ENCODE results near the gene ATP5F1D. TPM values are rescaled to one million over a fixed set of nuclear protein-coding genes. Genes with fewer than 3 reads are reported as not detected.

ATP5F1D gene
- total and polyA plus RNA-seq, 2 of the 13 experiments (the other 11 are each of a cell fraction or from before 2014, with no cell fraction given) = 39.4 to 78.7 TPM

DNA sequence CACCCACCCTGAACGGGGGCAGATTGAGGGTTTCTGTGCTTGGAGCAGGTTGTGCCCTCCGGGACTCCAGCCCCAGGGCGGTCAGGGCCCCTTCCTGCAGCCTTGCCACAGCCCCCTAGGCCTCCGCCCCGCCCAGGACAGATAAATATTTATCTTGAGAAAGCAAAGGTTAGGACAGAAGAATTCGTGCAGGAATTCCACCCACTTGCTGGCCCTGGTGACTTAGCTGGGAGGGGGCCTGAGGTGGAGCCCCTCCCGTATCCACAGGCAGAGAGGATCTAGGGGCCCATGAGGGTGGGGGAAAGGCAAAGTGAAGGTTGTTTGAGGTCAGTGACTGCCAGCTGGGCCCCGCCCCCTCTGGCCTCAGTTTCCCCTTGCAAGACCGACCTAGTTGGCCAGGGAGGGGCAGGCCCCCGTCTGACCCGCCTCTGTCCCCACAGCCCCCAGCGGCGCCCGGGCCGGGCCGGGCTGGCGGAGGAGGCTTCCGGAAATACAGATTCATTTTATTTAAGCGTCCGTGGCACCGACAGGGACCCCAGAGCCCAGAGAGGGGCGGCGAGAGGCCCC is 12.0 kb downstream of the ATP5F1D start (continued):
- TF ChIP-seq ZNF572 (CRISPR knock-in tag; IDR thresholded peaks at IDR 0.05) (no peak), ZMYM4 (CRISPR knock-in tag; IDR thresholded peaks at IDR 0.05) (no peak), ZNF841 (CRISPR knock-in tag; IDR thresholded peaks at IDR 0.05; ENCODE audit: borderline replicate concordance) (no peak), STAT6 (CRISPR knock-in tag; IDR thresholded peaks at IDR 0.05; ENCODE audit: borderline replicate concordance) (no peak), CC2D1A (CRISPR knock-in tag; IDR thresholded peaks at IDR 0.05) (no peak), ZSCAN12 (CRISPR knock-in tag; IDR thresholded peaks at IDR 0.05) (no peak), SALL1 (CRISPR knock-in tag; IDR thresholded peaks at IDR 0.05) (peak; percentile 73), ZNF292 (CRISPR knock-in tag; IDR thresholded peaks at IDR 0.05; ENCODE audit: borderline replicate concordance, low read depth) (no peak), U2AF1 (optimal IDR thresholded peaks at IDR 0.05; ENCODE audit: low read depth, low read length) (peak; percentile 71), SPEN (CRISPR knock-in tag; IDR thresholded peaks at IDR 0.05; ENCODE audit: low read depth) (peak; percentile 63; the same call in 1 of the 2 replicates), JARID2 (CRISPR knock-in tag; IDR thresholded peaks at IDR 0.05; ENCODE audit: insufficient replicate concordance) (peak; percentile 38), GATAD2A (CRISPR knock-in tag; IDR thresholded peaks at IDR 0.05) (peak; percentile 78), ZSCAN30 (CRISPR knock-in tag; IDR thresholded peaks at IDR 0.05) (no peak), FOSL2 (CRISPR knock-in tag; IDR thresholded peaks at IDR 0.05) (peak; percentile 76)
- TF ChIP-seq, protein P1, sequence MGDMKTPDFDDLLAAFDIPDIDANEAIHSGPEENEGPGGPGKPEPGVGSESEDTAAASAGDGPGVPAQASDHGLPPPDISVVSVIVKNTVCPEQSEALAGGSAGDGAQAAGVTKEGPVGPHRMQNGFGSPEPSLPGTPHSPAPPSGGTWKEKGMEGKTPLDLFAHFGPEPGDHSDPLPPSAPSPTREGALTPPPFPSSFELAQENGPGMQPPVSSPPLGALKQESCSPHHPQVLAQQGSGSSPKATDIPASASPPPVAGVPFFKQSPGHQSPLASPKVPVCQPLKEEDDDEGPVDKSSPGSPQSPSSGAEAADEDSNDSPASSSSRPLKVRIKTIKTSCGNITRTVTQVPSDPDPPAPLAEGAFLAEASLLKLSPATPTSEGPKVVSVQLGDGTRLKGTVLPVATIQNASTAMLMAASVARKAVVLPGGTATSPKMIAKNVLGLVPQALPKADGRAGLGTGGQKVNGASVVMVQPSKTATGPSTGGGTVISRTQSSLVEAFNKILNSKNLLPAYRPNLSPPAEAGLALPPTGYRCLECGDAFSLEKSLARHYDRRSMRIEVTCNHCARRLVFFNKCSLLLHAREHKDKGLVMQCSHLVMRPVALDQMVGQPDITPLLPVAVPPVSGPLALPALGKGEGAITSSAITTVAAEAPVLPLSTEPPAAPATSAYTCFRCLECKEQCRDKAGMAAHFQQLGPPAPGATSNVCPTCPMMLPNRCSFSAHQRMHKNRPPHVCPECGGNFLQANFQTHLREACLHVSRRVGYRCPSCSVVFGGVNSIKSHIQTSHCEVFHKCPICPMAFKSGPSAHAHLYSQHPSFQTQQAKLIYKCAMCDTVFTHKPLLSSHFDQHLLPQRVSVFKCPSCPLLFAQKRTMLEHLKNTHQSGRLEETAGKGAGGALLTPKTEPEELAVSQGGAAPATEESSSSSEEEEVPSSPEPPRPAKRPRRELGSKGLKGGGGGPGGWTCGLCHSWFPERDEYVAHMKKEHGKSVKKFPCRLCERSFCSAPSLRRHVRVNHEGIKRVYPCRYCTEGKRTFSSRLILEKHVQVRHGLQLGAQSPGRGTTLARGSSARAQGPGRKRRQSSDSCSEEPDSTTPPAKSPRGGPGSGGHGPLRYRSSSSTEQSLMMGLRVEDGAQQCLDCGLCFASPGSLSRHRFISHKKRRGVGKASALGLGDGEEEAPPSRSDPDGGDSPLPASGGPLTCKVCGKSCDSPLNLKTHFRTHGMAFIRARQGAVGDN (CRISPR knock-in tag; IDR thresholded peaks at IDR 0.05) = peak; percentile 71
- TF ChIP-seq, protein P2, sequence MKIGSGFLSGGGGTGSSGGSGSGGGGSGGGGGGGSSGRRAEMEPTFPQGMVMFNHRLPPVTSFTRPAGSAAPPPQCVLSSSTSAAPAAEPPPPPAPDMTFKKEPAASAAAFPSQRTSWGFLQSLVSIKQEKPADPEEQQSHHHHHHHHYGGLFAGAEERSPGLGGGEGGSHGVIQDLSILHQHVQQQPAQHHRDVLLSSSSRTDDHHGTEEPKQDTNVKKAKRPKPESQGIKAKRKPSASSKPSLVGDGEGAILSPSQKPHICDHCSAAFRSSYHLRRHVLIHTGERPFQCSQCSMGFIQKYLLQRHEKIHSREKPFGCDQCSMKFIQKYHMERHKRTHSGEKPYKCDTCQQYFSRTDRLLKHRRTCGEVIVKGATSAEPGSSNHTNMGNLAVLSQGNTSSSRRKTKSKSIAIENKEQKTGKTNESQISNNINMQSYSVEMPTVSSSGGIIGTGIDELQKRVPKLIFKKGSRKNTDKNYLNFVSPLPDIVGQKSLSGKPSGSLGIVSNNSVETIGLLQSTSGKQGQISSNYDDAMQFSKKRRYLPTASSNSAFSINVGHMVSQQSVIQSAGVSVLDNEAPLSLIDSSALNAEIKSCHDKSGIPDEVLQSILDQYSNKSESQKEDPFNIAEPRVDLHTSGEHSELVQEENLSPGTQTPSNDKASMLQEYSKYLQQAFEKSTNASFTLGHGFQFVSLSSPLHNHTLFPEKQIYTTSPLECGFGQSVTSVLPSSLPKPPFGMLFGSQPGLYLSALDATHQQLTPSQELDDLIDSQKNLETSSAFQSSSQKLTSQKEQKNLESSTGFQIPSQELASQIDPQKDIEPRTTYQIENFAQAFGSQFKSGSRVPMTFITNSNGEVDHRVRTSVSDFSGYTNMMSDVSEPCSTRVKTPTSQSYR (CRISPR knock-in tag; IDR thresholded peaks at IDR 0.05; ENCODE audit: borderline replicate concordance) = peak; percentile 50; the same call in 1 of the 2 replicates
- TF ChIP-seq, protein P3, sequence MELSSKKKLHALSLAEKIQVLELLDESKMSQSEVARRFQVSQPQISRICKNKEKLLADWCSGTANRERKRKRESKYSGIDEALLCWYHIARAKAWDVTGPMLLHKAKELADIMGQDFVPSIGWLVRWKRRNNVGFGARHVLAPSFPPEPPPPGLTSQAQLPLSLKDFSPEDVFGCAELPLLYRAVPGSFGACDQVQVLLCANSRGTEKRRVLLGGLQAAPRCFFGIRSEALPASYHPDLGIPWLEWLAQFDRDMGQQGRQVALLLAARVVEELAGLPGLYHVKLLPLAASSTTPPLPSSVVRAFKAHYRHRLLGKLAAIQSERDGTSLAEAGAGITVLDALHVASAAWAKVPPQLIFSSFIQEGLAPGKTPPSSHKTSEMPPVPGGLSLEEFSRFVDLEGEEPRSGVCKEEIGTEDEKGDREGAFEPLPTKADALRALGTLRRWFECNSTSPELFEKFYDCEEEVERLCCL (CRISPR knock-in tag; IDR thresholded peaks at IDR 0.05; ENCODE audit: borderline replicate concordance) = no peak
- TF ChIP-seq, protein P4, sequence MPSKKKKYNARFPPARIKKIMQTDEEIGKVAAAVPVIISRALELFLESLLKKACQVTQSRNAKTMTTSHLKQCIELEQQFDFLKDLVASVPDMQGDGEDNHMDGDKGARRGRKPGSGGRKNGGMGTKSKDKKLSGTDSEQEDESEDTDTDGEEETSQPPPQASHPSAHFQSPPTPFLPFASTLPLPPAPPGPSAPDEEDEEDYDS (CRISPR knock-in tag; IDR thresholded peaks at IDR 0.05) = 0 out of 2 replicates have a peak, but pooled peaks have one; percentile 31

Measured in HepG2 (cell line).